Gastrocnemius medialis (tissue), 4 donors: ENCODE data around the gene CNNM4. TPM values are rescaled to one million over a fixed set of nuclear protein-coding genes. Genes with fewer than 3 reads are reported as not detected.

ENCODE experiments used
- ATAC-seq, 2 donors: fragments of 150-250 bp; one replicate each; pipeline ENCODE4 v1.9.1; 2016
- DNase-seq, 2 donors: peaks; one replicate each; pipeline ENCODE4 v3.0.0-alpha.2; 2019
- H3K27ac ChIP-seq, 4 donors: fragments of 200-600 bp; sonication (generic); 1 replicate in 1 of 4; 2 replicates in 3 of 4; pipeline ENCODE4 v1.5.1; 2016 to 2018; ENCODE audit warnings: mild to moderate bottlenecking in 2 of 4, moderate library complexity in 1 of 4
- H3K27me3 ChIP-seq, 3 donors: fragments of 200-600 bp; sonication (generic) in 2 of 3; 1 replicate in 1 of 3; 2 replicates in 2 of 3; pipeline versions ENCODE4 v1.5.1 to v1.6.0; 2016 to 2019; ENCODE audit warnings: mild to moderate bottlenecking in 1 of 3, moderate library complexity in 1 of 3
- H3K36me3 ChIP-seq, 2 donors: fragments of 200-600 bp; sonication (generic) in 1 of 2; one replicate each; pipeline ENCODE4 v1.5.1; 2017 to 2018
- H3K4me1 ChIP-seq, 2 donors: fragments of 200-600 bp; sonication (generic) in 1 of 2; one replicate each; pipeline ENCODE4 v1.5.1; 2016 to 2017; ENCODE audit warnings: mild to moderate bottlenecking in 2 of 2
- H3K4me3 ChIP-seq, 4 donors: fragments of 200-600 bp; sonication (generic) in 3 of 4; 1 replicate in 1 of 4; 2 replicates in 3 of 4; pipeline ENCODE4 v1.5.1; 2016 to 2019; ENCODE audit warnings: mild to moderate bottlenecking in 2 of 4
- H3K9me3 ChIP-seq, 3 donors: fragments of 200-600 bp; sonication (generic) in 2 of 3; 1 replicate in 1 of 3; 2 replicates in 2 of 3; pipeline ENCODE4 v1.5.1; 2016 to 2019
- POLR2A ChIP-seq, 2 donors: fragments of 450-650 bp; IDR thresholded peaks; one replicate each; pipeline ENCODE4 v1.6.1; 2017; ENCODE audit warnings: antibody characterized with exemption in 2 of 2, mild to moderate bottlenecking in 2 of 2, moderate library complexity in 2 of 2
- in situ Hi-C, 4 donors: fragments of 200-750 bp; cut with MboI; loops; one replicate each; pipeline versions ENCODE4 v1.15.0 to v1.8.0; 2017; ENCODE audit warnings: low sequenced_read_pairs in 4 of 4
- intact Hi-C: fragments of 100-400 bp; cut with DNase I; formaldehyde crosslinking; loops from one replicate; pipeline ENCODE4 v1.15.1; 2023; ENCODE audit warnings: low total_unique reads
- total RNA-seq, 4 donors: library from RNA; depleted of rRNA; stranded (reverse); fragments of >200 nt; gene quantifications; one replicate each; pipeline versions ENCODE4 v1.1.0 to v1.2.3, GENCODE V29; 2016
- TF ChIP-seq, protein P1 (sequence below), 5 experiments: fragments of 450-650 bp in 3 of 5; fragments of 200-600 bp in 2 of 5; sonication (generic) in 2 of 5; IDR thresholded peaks in 4 of 5; conservative IDR thresholded peaks in 1 of 5; 1 replicate in 4 of 5; 2 replicates in 1 of 5; pipeline ENCODE4 v1.5.1; 2016 to 2019; ENCODE audit warnings: antibody characterized with exemption in 5 of 5, mild to moderate bottlenecking in 3 of 5, moderate library complexity in 3 of 5

CNNM4 gene
- total RNA-seq, 4 donors from 2014 or later: 5.4 to 20.1 (median 9.1) TPM

DNA sequence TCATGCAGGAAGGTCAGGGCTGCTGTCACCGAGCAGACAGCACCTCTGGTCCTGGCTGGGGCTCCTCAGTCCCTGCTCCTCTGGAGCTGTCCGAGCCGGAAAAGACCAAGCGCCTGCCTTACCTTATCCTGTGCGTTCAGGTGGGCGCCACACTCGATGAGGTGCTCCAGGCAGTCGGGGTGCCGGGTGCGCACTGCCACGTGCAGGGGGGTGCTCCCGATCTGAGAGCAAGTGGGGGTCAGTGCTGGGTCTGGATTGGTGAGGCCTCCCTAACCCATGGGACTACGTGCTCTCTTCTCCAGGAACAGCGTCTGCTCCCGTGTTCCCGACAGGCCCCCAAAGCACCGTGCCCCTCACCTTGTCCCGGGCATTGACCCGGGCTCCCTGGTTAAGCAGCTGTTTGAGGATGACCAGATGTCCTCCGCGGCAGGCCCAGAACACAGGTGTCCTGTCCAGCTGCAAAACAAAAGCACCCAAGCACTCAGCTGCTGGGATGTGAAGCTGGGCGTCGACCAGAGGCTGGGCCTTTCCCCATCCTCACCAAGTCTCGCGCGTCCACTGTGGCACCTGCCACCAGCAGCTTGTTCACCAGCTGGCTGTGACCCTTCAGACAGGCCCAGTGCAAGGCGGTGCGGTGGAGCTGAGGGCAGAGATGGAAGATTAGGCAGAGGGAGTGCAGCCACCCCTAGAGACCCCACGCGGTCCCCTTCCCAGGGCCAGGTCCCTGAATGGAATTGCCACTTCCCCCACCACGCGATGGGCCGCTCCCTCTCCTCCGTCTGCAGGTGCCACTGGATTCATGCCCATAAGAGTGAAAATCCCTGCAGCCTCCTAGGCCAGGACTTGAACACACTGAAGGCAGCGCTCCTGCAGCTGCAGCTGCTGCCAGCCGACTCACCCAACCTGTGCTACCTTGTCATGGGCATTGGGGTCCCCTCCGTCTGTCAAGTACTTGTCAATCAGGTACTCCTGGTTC lies 79.5 kb downstream of the CNNM4 start:
- H3K4me3 ChIP-seq: peak overlapping the region in 2 of 4 donors; percentile 58 to 64
- peak in 1 of 2 donors; percentile 53 for DNase-seq
- H3K27me3 ChIP-seq: no peaks in the 10 kb centered on the region
- peak overlapping the region; percentile 94 to 99 (median 96) for H3K27ac ChIP-seq
- in situ Hi-C loops: no loop called here
- TF ChIP-seq, protein P1, sequence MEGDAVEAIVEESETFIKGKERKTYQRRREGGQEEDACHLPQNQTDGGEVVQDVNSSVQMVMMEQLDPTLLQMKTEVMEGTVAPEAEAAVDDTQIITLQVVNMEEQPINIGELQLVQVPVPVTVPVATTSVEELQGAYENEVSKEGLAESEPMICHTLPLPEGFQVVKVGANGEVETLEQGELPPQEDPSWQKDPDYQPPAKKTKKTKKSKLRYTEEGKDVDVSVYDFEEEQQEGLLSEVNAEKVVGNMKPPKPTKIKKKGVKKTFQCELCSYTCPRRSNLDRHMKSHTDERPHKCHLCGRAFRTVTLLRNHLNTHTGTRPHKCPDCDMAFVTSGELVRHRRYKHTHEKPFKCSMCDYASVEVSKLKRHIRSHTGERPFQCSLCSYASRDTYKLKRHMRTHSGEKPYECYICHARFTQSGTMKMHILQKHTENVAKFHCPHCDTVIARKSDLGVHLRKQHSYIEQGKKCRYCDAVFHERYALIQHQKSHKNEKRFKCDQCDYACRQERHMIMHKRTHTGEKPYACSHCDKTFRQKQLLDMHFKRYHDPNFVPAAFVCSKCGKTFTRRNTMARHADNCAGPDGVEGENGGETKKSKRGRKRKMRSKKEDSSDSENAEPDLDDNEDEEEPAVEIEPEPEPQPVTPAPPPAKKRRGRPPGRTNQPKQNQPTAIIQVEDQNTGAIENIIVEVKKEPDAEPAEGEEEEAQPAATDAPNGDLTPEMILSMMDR (IDR thresholded peaks at IDR 0.05 in 4 of 5, conservative IDR thresholded peaks at IDR 0.05 in 1 of 5): no peak
- no peaks in the 10 kb centered on the region for H3K9me3 ChIP-seq
- no peak for ATAC-seq
- peaks cover 21 to 43% of the 10 kb centered on the region in 2 donors for H3K4me1 ChIP-seq
- H3K36me3 ChIP-seq: peaks cover 0 to 38% of the 10 kb centered on the region in 2 donors
- intact Hi-C loops: loop anchor here (5.0 kb wide), 2 partner anchors 272 to 1322 kb away; partner anchors contain the start of gene ANKRD36

DNA sequence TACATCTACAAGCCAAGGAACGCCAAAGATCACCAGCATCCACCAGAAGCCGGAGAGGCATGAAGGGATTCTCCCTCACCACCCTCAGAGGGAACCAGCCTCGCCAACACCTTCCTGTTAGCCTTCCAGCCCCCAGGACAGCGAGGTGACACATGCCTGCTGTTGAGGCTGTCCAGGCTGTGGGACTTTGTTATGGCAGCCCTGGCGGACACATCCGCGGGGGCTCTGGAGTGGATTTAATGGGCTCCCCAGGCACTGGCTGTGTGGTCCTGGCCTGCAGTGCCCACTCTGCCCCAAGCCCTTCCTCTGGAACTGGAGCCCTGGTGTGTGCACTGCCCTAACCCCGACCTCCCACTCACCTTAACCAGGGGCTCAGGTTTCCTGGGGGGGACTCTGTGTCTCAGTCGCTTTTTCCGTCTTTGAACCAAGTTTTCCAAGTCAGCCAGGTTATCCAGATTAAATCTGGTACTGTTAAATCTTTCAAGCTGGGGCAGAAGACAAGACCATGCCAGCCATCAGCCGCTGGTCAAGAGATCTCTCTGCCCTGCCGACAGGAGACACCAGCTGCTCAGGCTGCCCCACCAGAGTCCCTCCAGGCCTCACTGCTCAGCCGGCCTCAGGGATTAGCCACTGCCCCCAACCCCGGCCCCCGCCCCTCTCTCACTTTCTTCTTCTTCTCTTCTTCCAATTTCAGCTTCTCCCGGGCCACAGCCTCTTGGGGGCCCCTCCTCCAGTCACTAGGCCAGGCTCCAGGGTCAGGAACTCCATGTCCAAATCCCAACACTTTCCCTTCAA lies 81.2 kb downstream of the CNNM4 start:
- TF ChIP-seq, protein P1 (IDR thresholded peaks at IDR 0.05 in 4 of 5, conservative IDR thresholded peaks at IDR 0.05 in 1 of 5): no peak
- no peak for TF ChIP-seq POLR2A (IDR thresholded peaks at IDR 0.05)
- H3K4me1 ChIP-seq: peaks cover 21 to 44% of the 10 kb centered on the region in 2 donors
- H3K36me3 ChIP-seq: peaks cover 0 to 38% of the 10 kb centered on the region in 2 donors
- in situ Hi-C loops: no loop called here
- ATAC-seq (peak; percentile 0 to 7), DNase-seq (peak in 1 of 2 donors; percentile 69)
- intact Hi-C loops: loop anchor here (1.0 to 5.0 kb wide), 5 partner anchors 26 to 1320 kb away; partner anchors contain the start of genes ANKRD36 and CNNM3
- H3K4me3 ChIP-seq: peak overlapping the region; percentile 42 to 64 (median 54)
- H3K27ac ChIP-seq: peak overlapping the region; percentile 94 to 99 (median 96)
- no peaks in the 10 kb centered on the region for H3K9me3 ChIP-seq
- H3K27me3 ChIP-seq: no peaks in the 10 kb centered on the region

DNA sequence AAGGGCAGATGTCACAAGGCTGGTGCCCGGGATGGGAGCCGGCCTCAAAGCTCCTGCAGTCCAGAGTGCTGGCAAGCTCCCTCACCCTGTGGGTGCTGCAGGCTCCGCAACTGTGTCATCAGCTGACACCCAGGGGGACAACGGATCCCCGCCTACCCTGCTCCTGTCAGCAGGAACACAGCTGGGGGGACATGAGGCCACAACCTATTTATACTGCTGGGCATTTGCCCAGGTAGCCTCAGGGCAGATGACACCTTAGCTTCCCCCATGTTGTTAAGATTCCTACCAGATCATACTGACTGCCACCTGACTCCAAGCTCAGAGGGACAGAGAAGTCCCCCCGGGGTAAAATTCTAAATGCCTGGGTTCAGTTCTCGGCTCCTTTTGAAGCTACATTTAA lies 81.9 kb downstream of the CNNM4 start:
- in situ Hi-C loops: no loop called here
- intact Hi-C loops: loop anchor here (1.0 to 5.0 kb wide), 5 partner anchors 26 to 1320 kb away; partner anchors contain the start of genes ANKRD36 and CNNM3
- no peaks in the 10 kb centered on the region for H3K9me3 ChIP-seq
- peak overlapping the region; percentile 94 to 99 (median 96) for H3K27ac ChIP-seq
- DNase-seq (peak; percentile 96 to 99), ATAC-seq (peak; percentile 71 to 82)
- no peaks in the 10 kb centered on the region for H3K27me3 ChIP-seq
- TF ChIP-seq POLR2A (IDR thresholded peaks at IDR 0.05): peak; percentile 83 to 94
- TF ChIP-seq, protein P1 (IDR thresholded peaks at IDR 0.05 in 4 of 5, conservative IDR thresholded peaks at IDR 0.05 in 1 of 5): no peak
- peaks cover 0 to 34% of the 10 kb centered on the region in 2 donors for H3K36me3 ChIP-seq
- peak overlapping the region; percentile 52 to 65 (median 64) for H3K4me3 ChIP-seq
- H3K4me1 ChIP-seq: peaks cover 21 to 44% of the 10 kb centered on the region in 2 donors

DNA sequence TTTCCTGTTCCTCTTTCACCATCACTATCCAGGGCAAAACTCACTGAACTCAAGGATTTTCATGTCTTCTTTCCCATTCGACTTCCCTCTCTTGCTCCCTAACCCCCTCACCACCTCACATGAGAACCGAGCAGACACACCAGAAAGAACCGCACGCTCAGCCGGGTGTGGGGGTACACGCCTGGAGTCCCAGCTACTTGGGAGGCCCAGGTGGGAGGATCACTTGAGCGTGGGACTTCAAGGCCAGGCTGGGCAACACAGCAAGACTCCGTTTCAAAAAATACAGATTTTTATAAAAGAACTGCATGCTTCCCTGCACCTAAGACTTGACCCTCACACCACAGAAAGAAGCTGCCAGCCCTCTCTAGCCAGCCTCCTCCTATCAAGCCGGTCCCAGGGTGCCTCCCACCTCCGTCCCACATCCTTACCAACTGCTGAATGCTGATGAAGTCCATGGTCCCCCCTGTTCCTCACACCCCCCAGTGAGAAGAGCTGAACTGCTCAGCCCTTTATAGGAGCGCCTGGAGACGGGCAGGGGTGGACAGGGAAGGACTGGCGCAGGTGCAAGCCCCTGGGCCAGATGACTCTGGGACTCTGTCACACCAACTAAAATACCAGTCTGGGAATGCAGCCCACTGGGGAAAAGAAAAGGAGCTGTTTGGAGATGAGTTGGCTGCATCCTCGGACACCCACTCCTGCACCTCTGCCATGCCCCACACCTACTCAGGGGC lies 83.0 kb downstream of the CNNM4 start, which contains the start of gene ANKRD23:
TSS of gene ANKRD23 (minus strand) at position 484 of the 731 bp plus-strand sequence. CDS start at position 455, 29 bp downstream.
- H3K27me3 ChIP-seq: no peaks in the 10 kb centered on the region
- in situ Hi-C loops (no loop called here), intact Hi-C loops (loop anchor here (2.0 to 5.0 kb wide), 4 partner anchors 73 to 1319 kb away; partner anchors contain the start of gene ANKRD36)
- peaks cover 21 to 44% of the 10 kb centered on the region in 2 donors for H3K4me1 ChIP-seq
- H3K36me3 ChIP-seq: peaks cover 0 to 27% of the 10 kb centered on the region in 2 donors
- peak within 1 kb of the TSS; percentile 52 to 65 (median 64) for H3K4me3 ChIP-seq
- peak; percentile 86 to 97 for DNase-seq
- H3K9me3 ChIP-seq: no peaks in the 10 kb centered on the region
- peak; percentile 58 to 62 for ATAC-seq
- peak within 1 kb of the TSS; percentile 94 to 99 (median 96) for H3K27ac ChIP-seq
- peak; percentile 87 to 98 for TF ChIP-seq POLR2A (IDR thresholded peaks at IDR 0.05)
- TF ChIP-seq, protein P1 (IDR thresholded peaks at IDR 0.05 in 4 of 5, conservative IDR thresholded peaks at IDR 0.05 in 1 of 5): no peak
